Inferior parietal cortex (tissue), 1 donor: ENCODE results near the gene SLC25A45.

Experiments used
- DNase-seq: peaks from one replicate; pipeline ENCODE4 v3.0.0-alpha.2; 2016; ENCODE audit errors: extremely low spot score

Gene SLC25A45

DNA sequence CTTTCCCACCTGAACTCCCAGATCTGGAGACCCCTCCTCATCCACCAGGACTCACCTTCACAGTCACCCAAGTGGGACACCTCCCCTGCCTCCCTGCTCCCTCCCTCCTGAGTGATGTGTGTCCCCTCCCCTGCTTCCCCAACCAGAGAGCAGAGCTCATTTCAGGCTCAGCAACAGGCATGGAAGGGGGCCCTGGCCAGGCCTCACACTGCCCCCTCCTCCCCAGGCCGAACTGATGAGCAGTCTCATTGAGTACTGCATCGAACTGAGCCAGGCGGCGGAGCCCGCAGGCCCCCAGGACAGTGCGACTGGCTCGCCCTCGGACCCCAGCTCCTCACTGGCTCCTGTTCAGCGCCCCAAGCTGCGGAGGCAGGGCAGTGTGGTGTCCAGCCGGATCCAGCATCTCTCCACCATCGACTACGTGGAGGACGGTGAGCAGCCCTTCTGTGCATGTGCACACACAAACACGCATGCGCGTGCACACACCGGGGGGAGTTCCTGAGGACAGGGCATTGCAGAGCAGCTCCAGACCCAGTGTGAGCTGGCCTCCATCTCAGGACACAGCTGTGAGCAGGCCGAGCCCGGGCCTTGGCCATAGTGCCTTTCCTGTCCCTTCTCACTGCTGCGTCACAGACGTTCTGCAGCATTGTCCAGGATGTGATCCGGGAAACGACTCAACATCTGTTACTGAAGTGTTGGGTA lies 22.3 kb upstream of the SLC25A45 start:
- no peak for DNase-seq

DNA sequence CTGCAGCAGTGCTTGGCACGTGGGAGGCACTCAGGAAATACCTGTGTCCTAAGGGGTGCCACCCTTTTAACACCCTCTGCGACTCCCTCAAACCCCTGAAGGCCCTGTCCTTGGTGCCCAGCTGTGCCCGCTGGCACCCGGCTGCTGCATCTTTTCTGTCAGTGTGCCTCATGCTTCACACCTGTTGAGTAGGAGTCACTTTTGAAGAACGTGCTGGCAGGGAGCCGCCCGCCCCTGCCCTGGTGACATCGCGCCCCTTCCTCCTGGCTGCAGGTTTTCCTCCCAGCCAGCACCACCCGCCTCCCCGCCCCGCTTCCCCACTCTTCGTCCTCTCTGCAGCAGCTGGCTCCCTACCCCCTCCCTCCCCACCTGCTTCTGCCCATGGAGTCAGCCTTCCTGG lies 21.8 kb upstream of the SLC25A45 start:
- no peak for DNase-seq

DNA sequence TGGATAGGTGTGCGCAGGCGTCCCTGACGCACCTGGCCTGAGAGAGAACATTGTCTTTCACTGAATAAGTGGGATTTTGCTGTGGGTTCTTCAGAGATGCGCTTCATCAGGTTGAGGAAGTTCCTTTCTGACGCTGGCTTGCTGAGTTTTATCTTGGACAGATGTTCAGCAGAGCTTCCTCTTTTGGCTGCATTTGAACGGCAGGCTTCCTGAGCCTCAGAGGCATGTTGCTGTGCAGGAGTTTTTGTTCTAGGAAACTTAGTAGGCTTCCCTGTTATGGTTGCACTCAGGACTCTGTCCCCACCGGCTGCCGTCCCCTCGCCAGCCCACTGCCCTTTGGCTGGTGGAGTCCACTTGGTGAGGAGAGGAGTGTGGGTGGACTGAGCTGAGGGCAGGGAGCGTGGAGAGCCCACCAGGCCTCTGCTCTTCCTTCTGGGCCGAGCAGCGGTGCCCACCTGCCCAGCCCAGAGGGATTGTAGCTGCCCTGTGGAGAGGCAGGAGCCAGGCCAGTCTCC lies 21.2 kb upstream of the SLC25A45 start:
- DNase-seq = no peak

DNA sequence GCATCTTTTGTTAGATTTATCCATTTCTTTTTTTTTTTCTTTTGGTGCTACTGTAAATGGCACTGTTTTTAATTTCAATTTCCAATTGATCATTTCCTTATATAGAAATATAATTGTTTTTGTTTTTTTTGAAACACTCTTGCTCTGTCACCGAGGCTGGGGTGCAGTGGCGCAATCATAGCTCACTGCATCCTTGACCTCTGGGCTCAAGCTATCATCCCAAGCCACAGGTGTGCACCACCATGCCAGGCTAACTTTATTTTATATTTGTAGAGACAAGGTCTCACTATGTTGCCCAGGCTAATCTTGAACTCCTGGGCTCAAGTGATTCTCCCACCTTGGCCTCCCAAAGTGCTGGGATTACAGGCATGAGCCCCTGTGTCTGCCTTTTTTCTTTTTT lies 20.3 kb upstream of the SLC25A45 start:
- DNase-seq = no peak

DNA sequence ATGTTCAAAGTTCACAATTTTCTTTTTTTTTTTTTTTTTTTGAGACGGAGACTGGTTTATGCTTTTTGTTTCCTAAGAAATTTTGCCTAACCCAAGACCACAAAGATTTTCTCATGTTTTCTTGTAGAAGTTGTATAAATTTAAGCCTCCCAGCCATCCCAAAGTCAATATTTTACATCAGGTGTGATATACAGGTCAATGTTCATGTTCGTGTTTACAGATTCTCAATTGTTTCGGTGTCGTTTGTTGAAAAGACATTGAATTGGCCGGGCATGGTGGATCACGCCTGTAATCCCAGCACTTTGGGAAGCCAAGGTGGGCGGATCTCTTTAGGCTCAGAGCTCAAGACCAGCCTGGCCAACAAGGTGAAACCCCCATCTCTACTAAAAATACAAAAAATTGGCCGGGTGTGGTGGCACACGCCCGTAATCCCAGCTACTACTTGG lies 19.4 kb upstream of the SLC25A45 start:
- no peak for DNase-seq

DNA sequence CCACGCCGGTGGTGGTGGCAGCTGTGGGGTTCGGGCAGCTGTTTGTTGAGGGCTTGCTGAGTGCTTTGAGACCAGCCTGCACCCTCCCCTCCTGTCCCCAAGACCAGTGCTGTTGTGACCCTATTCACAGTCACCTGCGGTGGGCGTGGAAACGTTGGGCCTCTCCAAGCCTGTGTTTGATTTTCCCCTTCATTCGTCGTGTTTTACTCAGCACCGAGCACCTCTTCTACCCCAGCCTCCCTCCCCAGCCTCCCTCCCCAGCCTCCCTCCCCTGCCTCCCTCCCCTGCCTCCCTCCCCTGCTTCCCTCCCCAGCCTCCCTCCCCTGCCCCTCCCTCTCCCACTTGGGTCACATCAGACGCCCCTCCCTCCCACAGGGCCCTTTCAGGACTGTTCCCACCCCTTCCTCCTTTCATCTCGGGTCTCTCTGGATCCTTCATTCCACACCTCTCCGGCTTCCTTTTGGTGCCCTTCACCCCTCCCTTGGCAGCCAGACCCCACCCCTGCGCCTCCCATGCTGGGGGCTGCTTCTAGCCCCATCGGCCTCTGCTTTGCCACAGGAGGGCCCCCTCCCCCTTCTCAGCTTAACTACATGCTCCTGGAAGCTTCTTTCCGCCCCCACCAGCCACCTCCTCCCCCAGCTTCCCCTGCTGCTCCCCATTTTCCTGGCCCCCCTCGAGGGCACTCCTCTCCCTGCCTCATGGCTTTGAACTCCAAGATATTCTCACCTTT lies 18.8 kb upstream of the SLC25A45 start:
- DNase-seq = no peak

DNA sequence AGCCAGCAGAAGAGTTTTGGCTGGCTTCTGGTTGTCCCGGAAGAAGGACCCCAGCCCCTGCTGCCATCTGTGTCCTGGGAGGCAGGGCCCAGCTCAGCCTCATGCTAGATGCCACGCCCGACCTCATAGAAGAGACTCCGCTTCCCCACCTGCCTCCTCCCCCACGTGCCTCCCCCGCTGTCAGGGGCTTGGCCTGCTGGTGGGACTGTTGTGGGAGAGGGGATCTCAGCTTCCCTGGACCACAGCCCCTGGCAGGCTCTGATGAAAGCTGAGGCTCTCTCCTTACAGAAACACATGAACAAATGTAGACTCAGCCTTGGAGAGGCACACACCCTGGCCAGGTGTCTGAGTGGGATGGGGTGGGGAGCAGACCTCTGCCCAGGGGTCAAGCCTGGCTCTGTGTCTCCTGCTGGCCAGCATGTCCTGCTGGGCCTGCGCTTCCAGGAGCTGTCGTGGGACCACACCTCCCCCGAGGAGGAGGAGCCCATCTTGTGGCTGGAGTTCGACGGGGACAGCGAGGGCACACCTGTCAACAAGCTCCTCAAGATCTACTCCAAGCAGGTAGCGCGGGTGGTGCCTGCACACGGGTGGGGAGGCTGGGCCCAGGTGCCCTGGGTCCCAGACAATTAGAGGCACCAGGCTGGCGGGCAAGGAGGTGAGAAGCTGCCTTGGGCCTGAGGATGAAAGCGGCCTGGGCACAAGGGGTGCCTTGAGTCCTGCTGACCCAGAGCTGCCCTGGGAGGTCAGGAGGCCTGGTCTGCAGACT lies 18.0 kb upstream of the SLC25A45 start:
- no peak for DNase-seq

DNA sequence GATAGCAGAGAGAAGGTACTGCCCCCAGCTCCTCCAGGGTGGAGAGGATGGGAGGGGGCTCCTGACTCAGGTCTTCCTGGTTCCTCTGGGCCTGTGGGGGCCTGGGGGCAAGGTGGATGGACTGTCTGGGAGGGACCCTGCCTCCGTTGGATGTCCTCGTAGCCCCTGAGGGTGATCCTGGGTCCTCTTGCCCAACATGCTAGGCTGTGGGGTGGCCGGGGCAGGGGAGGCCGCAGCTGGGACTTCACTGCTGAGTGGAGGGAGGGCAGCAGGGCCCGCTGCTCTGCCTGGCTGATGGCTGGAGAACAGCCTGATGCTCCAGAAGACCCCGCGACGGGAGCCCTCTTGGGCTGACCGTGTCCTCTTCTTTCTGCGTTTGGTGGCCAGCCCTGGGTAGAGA lies 17.4 kb upstream of the SLC25A45 start:
- no peak for DNase-seq

DNA sequence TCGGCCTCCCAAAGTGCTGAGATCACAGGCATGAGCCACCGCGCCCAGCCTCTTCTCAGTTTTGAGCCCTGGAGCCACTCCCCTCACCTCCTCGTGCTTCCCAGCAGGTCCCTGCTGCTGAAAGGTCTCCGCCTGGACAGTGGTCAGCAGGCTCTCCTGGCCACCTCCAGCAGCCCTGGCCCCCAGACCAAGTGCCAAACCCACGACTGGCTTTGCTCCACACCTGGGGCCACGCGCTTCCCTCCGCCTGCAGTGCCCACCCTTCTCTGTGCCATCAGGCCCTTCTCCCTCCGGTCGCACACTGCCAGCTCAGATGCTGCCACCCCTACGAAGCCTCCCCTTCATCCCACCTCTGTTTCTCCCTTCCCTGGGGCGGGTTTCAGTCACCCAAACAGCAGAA lies 16.8 kb upstream of the SLC25A45 start:
- no peak for DNase-seq

DNA sequence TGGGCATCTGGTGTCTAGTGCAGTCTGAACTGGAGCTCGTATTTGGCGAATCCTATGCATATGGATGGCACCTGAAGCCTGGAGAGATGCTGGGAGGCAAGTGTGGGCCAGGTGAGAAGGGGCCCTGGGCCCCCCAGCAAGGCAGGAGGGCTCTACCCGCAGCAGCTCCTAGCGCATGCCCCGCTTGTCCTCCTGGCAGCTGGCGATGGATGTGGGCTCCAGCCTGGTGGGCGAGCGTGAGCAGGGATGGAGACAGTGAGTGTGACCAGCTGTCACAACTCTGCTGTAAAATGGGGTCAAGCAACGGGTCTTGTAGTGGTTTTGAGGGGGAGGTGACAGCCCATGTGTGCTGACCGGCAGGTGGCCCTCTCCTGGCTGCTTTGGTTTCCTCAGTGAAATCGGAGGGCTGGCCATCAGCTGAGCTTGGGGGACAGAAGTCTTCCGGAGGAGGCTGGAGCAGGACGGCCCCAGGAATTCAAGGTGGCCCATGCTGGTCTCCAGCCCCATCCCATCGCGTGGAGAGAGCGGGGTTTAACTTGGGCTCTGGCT lies 16.0 kb upstream of the SLC25A45 start:
- no peak for DNase-seq

DNA sequence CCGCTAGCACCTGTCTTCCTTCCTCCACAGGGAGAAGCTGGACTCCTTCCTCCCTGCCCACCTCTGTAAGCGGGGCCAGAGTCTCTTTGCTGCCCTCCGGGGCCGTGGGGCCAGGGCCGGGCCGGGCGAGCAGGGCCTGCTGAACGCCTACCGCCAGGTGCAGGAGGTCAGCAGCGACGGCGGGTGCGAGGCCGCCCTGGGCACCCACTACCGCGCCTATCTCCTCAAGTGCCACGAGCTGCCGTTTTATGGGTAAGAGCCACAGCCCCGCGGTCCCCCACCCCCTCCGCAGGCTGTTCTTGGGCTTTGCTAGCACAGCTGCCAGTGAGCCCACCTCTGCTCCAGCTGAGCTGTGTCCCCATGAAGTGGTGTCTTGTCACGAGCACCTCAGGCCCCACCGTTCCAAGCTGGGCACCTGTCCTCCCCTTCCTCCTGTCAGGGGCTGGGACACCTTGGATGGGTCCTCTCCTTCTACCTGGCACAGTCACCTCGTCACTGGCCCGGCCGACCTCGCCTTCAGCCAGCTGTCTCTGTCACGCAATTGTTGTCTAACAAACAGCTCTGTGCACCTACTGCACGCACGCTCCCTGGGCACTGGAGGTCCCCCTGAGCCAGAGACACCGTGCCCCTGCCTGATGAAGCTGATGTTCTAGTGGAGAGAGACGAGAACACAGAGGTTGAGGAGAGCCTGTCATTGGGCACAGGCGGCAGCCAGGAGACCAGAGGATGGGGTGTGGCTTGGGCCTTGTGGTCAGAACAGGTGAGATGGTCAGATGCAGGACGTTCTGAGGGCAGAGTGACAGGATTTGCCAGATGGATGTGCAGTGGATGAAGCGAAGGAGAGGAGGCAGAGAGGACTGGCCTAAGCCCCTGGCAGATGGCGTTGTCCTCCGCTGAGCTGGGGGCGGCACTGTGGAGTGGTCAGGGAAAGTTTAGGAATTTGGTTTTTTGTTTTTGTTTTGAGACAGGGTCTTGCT lies 14.6 kb upstream of the SLC25A45 start:
- DNase-seq = no peak

DNA sequence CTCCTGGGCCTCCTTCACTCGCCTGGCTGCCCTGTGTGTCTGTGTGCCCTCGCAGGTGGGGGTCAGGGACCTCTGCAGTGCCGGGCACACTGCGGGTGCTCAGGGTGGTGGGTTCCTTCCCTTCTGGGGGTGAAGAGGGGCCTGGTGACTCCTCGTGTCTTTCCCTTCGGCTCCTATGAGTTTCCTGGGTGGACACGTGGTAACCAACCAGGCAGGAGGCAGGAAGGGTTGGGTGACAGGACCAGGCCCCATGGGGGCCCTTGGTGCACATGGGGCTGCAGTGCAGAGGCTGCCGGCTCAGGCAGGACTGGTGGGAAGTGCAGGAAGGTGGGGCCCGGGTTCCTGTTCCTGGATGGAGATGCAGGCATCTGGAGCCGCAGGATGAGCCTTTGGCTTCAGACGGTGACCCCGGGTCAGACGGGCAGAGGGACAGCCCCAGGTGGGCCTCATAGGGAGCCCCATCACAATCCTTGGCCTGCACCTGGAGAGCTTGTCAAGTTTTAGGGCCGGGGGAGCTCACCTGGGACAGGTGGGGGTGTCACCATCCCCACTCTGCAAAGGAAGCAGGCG lies 13.6 kb upstream of the SLC25A45 start:
- DNase-seq = no peak

DNA sequence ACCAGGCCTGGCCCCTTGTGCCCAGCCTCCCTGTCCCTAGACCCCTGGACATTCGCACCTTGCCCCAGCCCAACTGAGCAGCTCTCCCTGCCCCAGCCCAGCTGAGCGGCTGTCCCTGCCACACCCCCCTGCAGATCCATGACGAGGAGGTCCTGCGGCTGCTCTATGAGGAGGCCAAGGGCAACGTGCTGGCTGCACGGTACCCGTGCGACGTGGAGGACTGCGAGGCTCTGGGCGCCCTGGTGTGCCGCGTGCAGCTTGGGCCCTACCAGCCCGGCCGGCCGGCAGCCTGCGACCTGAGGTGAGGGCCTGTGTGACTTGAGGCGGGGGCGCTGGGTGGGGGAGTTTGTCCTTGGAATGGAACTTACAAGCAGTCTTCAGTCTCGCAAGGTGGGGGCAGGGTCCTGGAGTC lies 11.7 kb upstream of the SLC25A45 start:
- no peak for DNase-seq

DNA sequence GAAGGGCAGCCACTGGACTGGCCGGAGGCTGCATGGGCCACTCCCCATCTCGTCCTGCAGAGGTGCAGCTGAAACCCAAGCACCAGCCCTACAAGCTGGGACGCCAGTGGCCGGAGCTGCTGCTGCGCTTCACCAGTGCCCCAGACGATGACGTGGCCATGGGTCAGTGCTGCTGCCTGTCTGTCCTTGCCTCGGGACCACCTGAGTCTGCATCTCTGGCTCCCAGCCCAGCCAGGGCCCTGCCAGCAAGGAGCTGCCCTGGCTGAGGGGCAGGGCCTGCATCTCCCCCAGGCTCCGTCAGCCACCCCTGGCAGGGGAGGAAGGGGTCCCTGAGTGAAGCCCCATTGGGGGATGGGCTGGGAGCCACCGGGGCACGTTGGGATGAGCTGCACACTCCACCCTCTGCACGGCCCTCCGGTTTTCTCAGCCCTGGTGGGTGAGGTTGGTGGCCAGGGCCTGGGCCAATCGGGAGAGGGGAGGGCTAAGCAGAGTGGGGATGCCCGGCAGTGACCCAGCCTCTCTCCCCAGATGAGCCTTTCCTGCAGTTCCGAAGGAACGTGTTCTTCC lies 11.2 kb upstream of the SLC25A45 start:
- DNase-seq = no peak

DNA sequence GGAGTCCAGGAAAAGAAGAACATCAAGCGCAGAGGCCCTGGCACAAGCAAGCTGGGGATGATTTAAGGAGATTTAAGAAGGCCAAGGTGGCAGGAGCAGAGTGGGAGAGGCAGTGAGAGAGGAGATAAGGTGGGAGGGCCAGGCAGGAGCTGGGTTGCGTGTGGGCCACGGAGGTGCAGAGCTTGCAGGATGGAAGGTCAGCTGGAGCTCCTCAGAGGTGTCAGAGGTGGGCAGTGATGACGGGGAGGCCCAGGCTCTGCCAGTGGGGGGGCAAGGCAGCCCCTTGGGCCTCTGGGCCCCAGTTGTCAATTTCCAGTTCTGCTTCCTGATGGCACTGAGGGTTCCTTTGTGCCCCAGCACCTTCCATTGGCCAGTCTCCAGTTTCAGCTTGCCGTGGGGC lies 10.5 kb upstream of the SLC25A45 start:
- DNase-seq = no peak

DNA sequence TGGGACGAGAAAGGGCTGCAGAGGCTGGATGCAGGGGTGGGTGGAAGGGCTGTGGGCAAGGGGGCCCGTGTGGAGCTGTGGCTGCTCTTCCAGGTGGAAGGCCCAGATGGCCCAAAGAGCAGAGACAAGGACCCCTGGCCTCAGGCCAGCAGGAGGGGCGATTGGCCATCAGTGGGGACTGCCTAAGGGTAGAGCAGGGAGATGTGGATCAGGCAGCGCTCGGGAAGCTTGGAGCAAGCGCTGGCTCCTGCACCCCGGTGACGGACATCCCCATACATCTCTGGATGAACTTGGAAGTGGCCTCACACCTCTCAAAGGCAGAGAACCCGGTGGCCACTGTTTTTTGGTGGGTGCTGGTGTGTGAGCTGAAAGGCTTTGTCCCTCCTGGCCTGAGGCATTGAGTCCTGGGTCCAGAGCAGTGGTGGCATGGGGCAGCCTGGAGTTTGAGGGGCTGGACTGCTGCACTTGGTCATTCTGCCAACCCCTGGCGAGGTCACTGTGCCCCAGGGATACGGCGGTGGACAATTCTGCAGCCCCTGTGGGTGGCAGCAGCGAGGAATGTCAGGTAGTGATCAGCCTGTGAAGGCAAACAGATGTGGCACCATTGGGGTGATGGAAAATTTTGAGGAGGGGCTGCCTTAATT lies 9.9 kb upstream of the SLC25A45 start:
- DNase-seq = no peak

DNA sequence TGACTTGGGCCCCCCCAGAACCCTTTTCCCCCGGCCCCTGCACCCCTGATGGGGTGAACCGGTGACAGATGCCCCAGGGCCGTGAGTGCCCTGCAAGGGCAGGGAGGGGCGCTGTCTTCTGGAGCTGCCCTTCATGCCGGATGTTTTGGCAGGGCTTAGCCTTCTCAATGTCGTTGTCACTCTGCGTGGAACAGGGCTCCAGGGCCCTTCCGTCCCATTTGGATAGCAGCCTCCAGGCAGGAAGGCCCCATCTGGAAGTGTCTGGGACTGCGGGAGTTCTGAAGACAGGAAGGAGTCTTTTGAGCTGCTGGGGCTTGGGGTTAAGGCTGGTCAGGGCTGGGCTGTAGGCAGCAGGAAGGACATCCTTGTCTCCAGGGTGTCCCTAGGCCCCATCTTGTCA lies 8.6 kb upstream of the SLC25A45 start:
- no peak for DNase-seq

DNA sequence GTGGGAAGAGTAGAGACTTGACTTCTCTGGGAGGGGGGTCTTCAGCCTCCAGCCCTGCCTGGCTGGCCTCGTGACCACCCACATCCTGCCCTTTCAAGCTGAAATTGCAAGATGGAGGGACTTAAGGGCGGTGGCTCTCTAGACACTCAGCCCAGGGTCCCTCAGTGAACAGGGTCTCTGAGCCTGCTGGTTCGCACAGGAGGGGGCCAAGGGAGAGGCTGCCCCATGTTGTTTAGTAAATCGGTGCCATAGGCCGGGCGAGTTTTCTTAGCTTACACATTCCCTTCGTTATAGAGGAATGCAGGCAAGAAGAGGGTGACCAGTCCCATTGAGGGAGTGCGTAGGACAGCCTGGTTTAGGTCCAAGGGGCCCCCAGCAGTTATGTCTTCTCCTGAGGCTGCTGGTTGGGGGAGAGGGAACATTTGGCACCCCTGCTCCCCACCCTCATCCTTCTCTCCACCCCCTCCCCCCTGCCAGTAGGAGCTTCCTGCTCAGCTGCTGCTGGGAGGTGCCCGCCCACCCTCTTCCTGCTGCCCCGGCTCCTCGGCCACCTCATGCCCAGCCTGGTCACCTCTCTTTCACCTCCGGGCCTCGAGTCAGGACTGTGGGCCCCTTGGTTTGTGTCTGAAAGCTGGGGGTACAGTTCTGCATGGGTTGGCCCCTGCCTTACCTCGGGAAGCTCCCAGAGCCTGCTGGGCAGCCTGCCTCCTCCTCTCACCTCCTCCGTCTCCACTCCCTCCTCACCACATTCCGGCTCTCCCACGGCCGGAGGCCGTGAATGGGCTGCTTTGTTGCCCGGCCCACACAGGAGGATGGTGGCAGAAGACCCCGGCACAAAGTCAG lies 7.9 kb upstream of the SLC25A45 start:
- DNase-seq = no peak
